GM23338 (cell line): ENCODE data around the gene G6PD. TPM values are rescaled to one million over a fixed set of nuclear protein-coding genes. Genes with fewer than 3 reads are reported as not detected.

Source experiments
- ATAC-seq: fragments of 200-7000 bp; cut with Tn5 transposase; 3 replicates; pipeline ENCODE4 v1.9.1; 2020
- DNase-seq: peaks from one replicate; pipeline ENCODE4 v3.0.0-alpha.2; 2015; ENCODE audit warnings: low spot score
- H2AFZ ChIP-seq: fragments of 200-600 bp; sonication (generic); 2 replicates; pipeline ENCODE4 v1.8.0; 2016; ENCODE audit warnings: antibody characterized with exemption, mild to moderate bottlenecking, moderate library complexity
- H3F3A ChIP-seq: fragments of 200-600 bp; sonication (generic); replicated peaks from 2 replicates; pipeline ENCODE4 v1.8.0; 2017; ENCODE audit warnings: antibody characterized with exemption, mixed run types, low read depth
- H3K27ac ChIP-seq: fragments of 200-600 bp; sonication (generic); 2 replicates; pipeline ENCODE4 v1.6.1; 2016; ENCODE audit warnings: low read depth
- H3K27me3 ChIP-seq: fragments of 200-600 bp; sonication (generic); 2 replicates; pipeline ENCODE4 v1.8.0; 2016; ENCODE audit warnings: mild to moderate bottlenecking, mixed run types, moderate library complexity; ENCODE audit not compliant: insufficient read depth
- H3K36me3 ChIP-seq: fragments of 200-600 bp; sonication (generic); 2 replicates; pipeline ENCODE4 v1.8.0; 2016; ENCODE audit warnings: mild to moderate bottlenecking; ENCODE audit not compliant: insufficient read depth
- H3K4me1 ChIP-seq: fragments of 200-600 bp; sonication (generic); 2 replicates; pipeline ENCODE4 v1.8.0; 2016; ENCODE audit warnings: mild to moderate bottlenecking, moderate library complexity; ENCODE audit not compliant: insufficient read depth
- H3K4me2 ChIP-seq: fragments of 200-600 bp; sonication (generic); 2 replicates; pipeline ENCODE4 v1.7.1; 2017; ENCODE audit warnings: mixed run types
- H3K4me3 ChIP-seq: fragments of 200-600 bp; sonication (generic); 2 replicates; pipeline ENCODE4 v1.6.1; 2016; ENCODE audit warnings: mixed run types
- H3K79me2 ChIP-seq: fragments of 200-600 bp; sonication (generic); replicated peaks from 2 replicates; pipeline ENCODE4 v1.8.0; 2017; ENCODE audit warnings: mild to moderate bottlenecking; ENCODE audit not compliant: insufficient read depth
- H3K9me2 ChIP-seq: fragments of 200-600 bp; sonication (generic); 2 replicates; pipeline ENCODE4 v1.8.0; 2017; ENCODE audit not compliant: insufficient read depth
- H4K20me1 ChIP-seq: fragments of 200-600 bp; sonication (generic); replicated peaks from 2 replicates; pipeline ENCODE4 v1.8.0; 2017; ENCODE audit warnings: mild to moderate bottlenecking; ENCODE audit not compliant: insufficient read depth
- H3K27ac Mint-ChIP-seq: 2 replicates; pipeline ENCODE4 v1.8.0; 2020; ENCODE audit warnings: inconsistent platforms, mild to moderate bottlenecking, moderate library complexity, mixed read lengths
- H3K27me3 Mint-ChIP-seq: 3 replicates; pipeline ENCODE4 v1.8.0; 2022; ENCODE audit warnings: low read depth, mild to moderate bottlenecking, moderate library complexity, mixed read lengths, inconsistent platforms; ENCODE audit not compliant: insufficient read depth, poor library complexity
- H3K36me3 Mint-ChIP-seq: 3 replicates; pipeline ENCODE4 v1.8.0; 2021; ENCODE audit warnings: low read depth, mild to moderate bottlenecking, inconsistent platforms, moderate library complexity, mixed read lengths
- H3K4me1 Mint-ChIP-seq: 3 replicates; pipeline ENCODE4 v1.8.0; 2020; ENCODE audit warnings: mild to moderate bottlenecking, inconsistent platforms, mixed read lengths
- H3K4me3 Mint-ChIP-seq: 3 replicates; pipeline ENCODE4 v1.8.0; 2021; ENCODE audit warnings: moderate library complexity, mild to moderate bottlenecking, inconsistent platforms, mixed read lengths
- H3K9me3 Mint-ChIP-seq: 3 replicates; pipeline ENCODE4 v1.8.0; 2020; ENCODE audit warnings: moderate library complexity, mild to moderate bottlenecking, inconsistent platforms, mixed read lengths
- CREB1 ChIP-seq: fragments of 250-450 bp; sonication (Bioruptor Pico); IDR thresholded peaks from 2 replicates; pipeline ENCODE4 v1.5.0; 2020; ENCODE audit warnings: low read depth, mild to moderate bottlenecking, moderate library complexity
- ETS1 ChIP-seq: IDR thresholded peaks from 2 replicates; pipeline ENCODE4 v1.6.1; 2016; ENCODE audit warnings: antibody characterized with exemption
- EZH2 ChIP-seq: fragments of 200-600 bp; sonication (generic); IDR thresholded peaks from one replicate; pipeline ENCODE4 v1.8.0; 2017; ENCODE audit warnings: antibody characterized with exemption, mild to moderate bottlenecking, low read depth; ENCODE audit not compliant: unreplicated experiment
- EZH2phosphoT487 ChIP-seq: fragments of 200-600 bp; sonication (generic); IDR thresholded peaks from one replicate; pipeline ENCODE4 v1.8.1; 2018; ENCODE audit warnings: antibody characterized with exemption; ENCODE audit not compliant: unreplicated experiment
- JUNB ChIP-seq: IDR thresholded peaks from one replicate; pipeline ENCODE4 v1.6.1; 2016; ENCODE audit warnings: antibody characterized with exemption; ENCODE audit not compliant: unreplicated experiment
- NANOG ChIP-seq: IDR thresholded peaks from 2 replicates; pipeline ENCODE4 v1.6.1; 2016; ENCODE audit warnings: antibody characterized with exemption, borderline replicate concordance
- POLR2AphosphoS5 ChIP-seq: IDR thresholded peaks from 2 replicates; pipeline ENCODE4 v1.6.1; 2016; ENCODE audit warnings: antibody characterized with exemption, low read depth
- REST ChIP-seq: IDR thresholded peaks from one replicate; pipeline ENCODE4 v1.6.1; 2018; ENCODE audit warnings: antibody characterized with exemption; ENCODE audit not compliant: unreplicated experiment
- STAT1 ChIP-seq: IDR thresholded peaks from one replicate; pipeline ENCODE4 v1.6.1; 2016; ENCODE audit warnings: antibody characterized with exemption; ENCODE audit not compliant: unreplicated experiment
- ZNF114 ChIP-seq: fragments of 250-450 bp; sonication (Bioruptor Pico); IDR thresholded peaks from 2 replicates; pipeline ENCODE4 v1.5.0; 2020; ENCODE audit warnings: mild to moderate bottlenecking, moderate library complexity
- ZNF331 ChIP-seq: fragments of 250-450 bp; sonication (Bioruptor Pico); IDR thresholded peaks from 2 replicates; pipeline ENCODE4 v1.5.0; 2020; ENCODE audit warnings: low read depth, mild to moderate bottlenecking, moderate library complexity
- polyA plus RNA-seq: library from polyadenylated mRNA; unstranded; fragments of >200 nt; fragmentation: Nextera tagmentation; extraction: Ambion mirVana; gene quantifications from 2 replicates; pipeline ENCODE4 v1.2.1, GENCODE V29; 2016
- total RNA-seq: library from RNA; depleted of rRNA; stranded (reverse); fragments of >200 nt; shearing (Covaris generic); gene quantifications from 2 replicates; pipeline ENCODE4 v1.2.3, GENCODE V29; 2014
- TF ChIP-seq, protein P1 (sequence below): fragments of 250-450 bp; sonication (Bioruptor Pico); IDR thresholded peaks from 2 replicates; pipeline ENCODE4 v1.5.0; 2020; ENCODE audit warnings: mild to moderate bottlenecking, moderate library complexity
- TF ChIP-seq, protein P2 (sequence below), 2 experiments: fragments of 200-600 bp in 1 of 2; sonication (generic) in 1 of 2; conservative IDR thresholded peaks; 2 replicates each; pipeline versions ENCODE4 v1.5.1 to v1.6.1; 2016 to 2017; ENCODE audit warnings: antibody characterized with exemption in 2 of 2, low read depth in 2 of 2, mild to moderate bottlenecking in 2 of 2, moderate library complexity in 1 of 2

The G6PD gene
- total and polyA plus RNA-seq, 2 experiments from 2014 or later, result 14.4 to 66.7 TPM

DNA sequence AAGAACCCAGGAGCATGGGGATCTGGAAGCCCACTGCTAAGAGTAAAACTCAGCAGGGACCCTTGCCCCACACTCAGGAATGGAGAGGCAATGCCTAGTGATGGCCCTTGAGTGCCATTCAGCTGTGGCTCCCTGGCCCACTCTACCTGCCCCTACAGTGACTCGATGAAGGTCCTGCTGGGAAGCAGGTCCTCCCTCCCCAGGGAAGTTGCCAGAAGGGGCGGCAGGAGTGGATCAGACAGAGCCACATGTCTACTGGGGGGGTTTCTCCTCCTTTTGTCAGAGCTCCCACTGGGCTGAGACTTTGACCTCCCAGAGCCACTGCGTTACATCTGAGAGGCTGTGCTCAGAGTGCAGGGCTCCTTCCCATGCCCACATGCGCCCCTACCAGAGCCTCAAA lies 57.5 kb downstream of the G6PD start:
- Mint-ChIP-seq H3K4me1 (peaks cover 3% of the 10 kb centered on the region; the same call in 2 of the 3 replicates), H3K4me3 (peak overlapping the region; percentile 76; the same call in 2 of the 3 replicates), H3K27ac (no peak overlapping the region), H3K36me3 (no peaks in the 10 kb centered on the region; the same call in 2 of the 3 replicates), H3K9me3 (no peaks in the 10 kb centered on the region), H3K27me3 (peaks cover 16% of the 10 kb centered on the region)
- Histone ChIP-seq H2AFZ (no peak overlapping the region), H3K27me3 (no peaks in the 10 kb centered on the region), H3K79me2 (no peaks in the 10 kb centered on the region), H3K36me3 (no peaks in the 10 kb centered on the region), H3K4me1 (no peaks in the 10 kb centered on the region), H3K4me2 (no peak overlapping the region), H4K20me1 (no peaks in the 10 kb centered on the region), H3K27ac (no peak overlapping the region), H3K4me3 (no peak overlapping the region), H3K9me2 (no peaks in the 10 kb centered on the region), H3F3A (no peaks in the 10 kb centered on the region)
- no peak for DNase-seq
- TF ChIP-seq STAT1 (no peak), POLR2AphosphoS5 (no peak), REST (no peak), ZNF114 (CRISPR knock-in tag) (no peak), ZNF331 (CRISPR knock-in tag) (no peak), EZH2phosphoT487 (no peak), CREB1 (CRISPR knock-in tag) (no peak), ETS1 (no peak), NANOG (no peak), JUNB (no peak), EZH2 (no peak)
- TF ChIP-seq, protein P1, sequence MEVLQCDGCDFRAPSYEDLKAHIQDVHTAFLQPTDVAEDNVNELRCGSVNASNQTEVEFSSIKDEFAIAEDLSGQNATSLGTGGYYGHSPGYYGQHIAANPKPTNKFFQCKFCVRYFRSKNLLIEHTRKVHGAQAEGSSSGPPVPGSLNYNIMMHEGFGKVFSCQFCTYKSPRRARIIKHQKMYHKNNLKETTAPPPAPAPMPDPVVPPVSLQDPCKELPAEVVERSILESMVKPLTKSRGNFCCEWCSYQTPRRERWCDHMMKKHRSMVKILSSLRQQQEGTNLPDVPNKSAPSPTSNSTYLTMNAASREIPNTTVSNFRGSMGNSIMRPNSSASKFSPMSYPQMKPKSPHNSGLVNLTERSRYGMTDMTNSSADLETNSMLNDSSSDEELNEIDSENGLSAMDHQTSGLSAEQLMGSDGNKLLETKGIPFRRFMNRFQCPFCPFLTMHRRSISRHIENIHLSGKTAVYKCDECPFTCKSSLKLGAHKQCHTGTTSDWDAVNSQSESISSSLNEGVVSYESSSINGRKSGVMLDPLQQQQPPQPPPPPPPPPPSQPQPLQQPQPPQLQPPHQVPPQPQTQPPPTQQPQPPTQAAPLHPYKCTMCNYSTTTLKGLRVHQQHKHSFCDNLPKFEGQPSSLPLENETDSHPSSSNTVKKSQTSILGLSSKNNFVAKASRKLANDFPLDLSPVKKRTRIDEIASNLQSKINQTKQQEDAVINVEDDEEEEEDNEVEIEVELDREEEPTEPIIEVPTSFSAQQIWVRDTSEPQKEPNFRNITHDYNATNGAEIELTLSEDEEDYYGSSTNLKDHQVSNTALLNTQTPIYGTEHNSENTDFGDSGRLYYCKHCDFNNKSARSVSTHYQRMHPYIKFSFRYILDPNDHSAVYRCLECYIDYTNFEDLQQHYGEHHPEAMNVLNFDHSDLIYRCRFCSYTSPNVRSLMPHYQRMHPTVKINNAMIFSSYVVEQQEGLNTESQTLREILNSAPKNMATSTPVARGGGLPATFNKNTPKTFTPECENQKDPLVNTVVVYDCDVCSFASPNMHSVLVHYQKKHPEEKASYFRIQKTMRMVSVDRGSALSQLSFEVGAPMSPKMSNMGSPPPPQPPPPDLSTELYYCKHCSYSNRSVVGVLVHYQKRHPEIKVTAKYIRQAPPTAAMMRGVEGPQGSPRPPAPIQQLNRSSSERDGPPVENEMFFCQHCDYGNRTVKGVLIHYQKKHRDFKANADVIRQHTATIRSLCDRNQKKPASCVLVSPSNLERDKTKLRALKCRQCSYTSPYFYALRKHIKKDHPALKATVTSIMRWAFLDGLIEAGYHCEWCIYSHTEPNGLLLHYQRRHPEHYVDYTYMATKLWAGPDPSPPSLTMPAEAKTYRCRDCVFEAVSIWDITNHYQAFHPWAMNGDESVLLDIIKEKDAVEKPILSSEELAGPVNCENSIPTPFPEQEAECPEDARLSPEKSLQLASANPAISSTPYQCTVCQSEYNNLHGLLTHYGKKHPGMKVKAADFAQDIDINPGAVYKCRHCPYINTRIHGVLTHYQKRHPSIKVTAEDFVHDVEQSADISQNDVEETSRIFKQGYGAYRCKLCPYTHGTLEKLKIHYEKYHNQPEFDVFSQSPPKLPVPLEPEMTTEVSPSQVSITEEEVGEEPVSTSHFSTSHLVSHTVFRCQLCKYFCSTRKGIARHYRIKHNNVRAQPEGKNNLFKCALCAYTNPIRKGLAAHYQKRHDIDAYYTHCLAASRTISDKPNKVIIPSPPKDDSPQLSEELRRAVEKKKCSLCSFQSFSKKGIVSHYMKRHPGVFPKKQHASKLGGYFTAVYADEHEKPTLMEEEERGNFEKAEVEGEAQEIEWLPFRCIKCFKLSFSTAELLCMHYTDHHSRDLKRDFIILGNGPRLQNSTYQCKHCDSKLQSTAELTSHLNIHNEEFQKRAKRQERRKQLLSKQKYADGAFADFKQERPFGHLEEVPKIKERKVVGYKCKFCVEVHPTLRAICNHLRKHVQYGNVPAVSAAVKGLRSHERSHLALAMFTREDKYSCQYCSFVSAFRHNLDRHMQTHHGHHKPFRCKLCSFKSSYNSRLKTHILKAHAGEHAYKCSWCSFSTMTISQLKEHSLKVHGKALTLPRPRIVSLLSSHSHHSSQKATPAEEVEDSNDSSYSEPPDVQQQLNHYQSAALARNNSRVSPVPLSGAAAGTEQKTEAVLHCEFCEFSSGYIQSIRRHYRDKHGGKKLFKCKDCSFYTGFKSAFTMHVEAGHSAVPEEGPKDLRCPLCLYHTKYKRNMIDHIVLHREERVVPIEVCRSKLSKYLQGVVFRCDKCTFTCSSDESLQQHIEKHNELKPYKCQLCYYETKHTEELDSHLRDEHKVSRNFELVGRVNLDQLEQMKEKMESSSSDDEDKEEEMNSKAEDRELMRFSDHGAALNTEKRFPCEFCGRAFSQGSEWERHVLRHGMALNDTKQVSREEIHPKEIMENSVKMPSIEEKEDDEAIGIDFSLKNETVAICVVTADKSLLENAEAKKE (CRISPR knock-in tag), result no peak
- TF ChIP-seq, protein P2, sequence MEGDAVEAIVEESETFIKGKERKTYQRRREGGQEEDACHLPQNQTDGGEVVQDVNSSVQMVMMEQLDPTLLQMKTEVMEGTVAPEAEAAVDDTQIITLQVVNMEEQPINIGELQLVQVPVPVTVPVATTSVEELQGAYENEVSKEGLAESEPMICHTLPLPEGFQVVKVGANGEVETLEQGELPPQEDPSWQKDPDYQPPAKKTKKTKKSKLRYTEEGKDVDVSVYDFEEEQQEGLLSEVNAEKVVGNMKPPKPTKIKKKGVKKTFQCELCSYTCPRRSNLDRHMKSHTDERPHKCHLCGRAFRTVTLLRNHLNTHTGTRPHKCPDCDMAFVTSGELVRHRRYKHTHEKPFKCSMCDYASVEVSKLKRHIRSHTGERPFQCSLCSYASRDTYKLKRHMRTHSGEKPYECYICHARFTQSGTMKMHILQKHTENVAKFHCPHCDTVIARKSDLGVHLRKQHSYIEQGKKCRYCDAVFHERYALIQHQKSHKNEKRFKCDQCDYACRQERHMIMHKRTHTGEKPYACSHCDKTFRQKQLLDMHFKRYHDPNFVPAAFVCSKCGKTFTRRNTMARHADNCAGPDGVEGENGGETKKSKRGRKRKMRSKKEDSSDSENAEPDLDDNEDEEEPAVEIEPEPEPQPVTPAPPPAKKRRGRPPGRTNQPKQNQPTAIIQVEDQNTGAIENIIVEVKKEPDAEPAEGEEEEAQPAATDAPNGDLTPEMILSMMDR (conservative IDR thresholded peaks at IDR 0.05; ENCODE audit: low read depth in 2 of 2), result no peak
- ATAC-seq, result no peak
